PFSK-1 (cell line): Measurements from ENCODE around the gene HOXA9.
A peak's percentile ranks its signal among the peaks of the same experiment; 100 is the strongest.

Experiments
- FOXP2 ChIP-seq: optimal IDR thresholded peaks from 2 replicates; pipeline ENCODE3; 2011; ENCODE audit warnings: borderline replicate concordance, control low read depth, inconsistent platforms; ENCODE audit not compliant: insufficient read depth; ENCODE audit errors: extremely low read length, extremely low read depth
- POLR2AphosphoS5 ChIP-seq: IDR thresholded peaks from 2 replicates; pipeline ENCODE4 v1.6.1; 2012; ENCODE audit warnings: low read depth, mild to moderate bottlenecking, control low read depth, low read length, moderate library complexity
- REST ChIP-seq, 2 experiments: IDR thresholded peaks; 2 replicates each; pipeline versions ENCODE4 v1.6.1 to v1.8.0; 2011 to 2012; ENCODE audit warnings: low read depth in 2 of 2, low read length in 2 of 2, control low read depth in 1 of 2, inconsistent platforms in 1 of 2, mild to moderate bottlenecking in 1 of 2, moderate library complexity in 1 of 2; ENCODE audit not compliant: insufficient read depth in 1 of 2
- SIN3A ChIP-seq: IDR thresholded peaks from 2 replicates; pipeline ENCODE4 v1.6.1; 2012; ENCODE audit warnings: mild to moderate bottlenecking, low read length, moderate library complexity, borderline replicate concordance; ENCODE audit not compliant: insufficient read depth
- TAF1 ChIP-seq: IDR thresholded peaks from 2 replicates; pipeline ENCODE4 v1.6.1; 2012; ENCODE audit warnings: low read length, control low read depth, borderline replicate concordance; ENCODE audit not compliant: insufficient read depth

Gene HOXA9

GRCh38 chr7:27160546-27161213 is 4.7 kb downstream of the HOXA9 start:
- TF ChIP-seq TAF1: no peak
- no peak for TF ChIP-seq REST (IDR thresholded peaks at IDR 0.05; ENCODE audit: insufficient read depth in 1 of 2, low read depth in 2 of 2, low read length in 2 of 2)
- no peak for TF ChIP-seq POLR2AphosphoS5
- TF ChIP-seq SIN3A: no peak
- TF ChIP-seq FOXP2: peak; percentile 54

DNA sequence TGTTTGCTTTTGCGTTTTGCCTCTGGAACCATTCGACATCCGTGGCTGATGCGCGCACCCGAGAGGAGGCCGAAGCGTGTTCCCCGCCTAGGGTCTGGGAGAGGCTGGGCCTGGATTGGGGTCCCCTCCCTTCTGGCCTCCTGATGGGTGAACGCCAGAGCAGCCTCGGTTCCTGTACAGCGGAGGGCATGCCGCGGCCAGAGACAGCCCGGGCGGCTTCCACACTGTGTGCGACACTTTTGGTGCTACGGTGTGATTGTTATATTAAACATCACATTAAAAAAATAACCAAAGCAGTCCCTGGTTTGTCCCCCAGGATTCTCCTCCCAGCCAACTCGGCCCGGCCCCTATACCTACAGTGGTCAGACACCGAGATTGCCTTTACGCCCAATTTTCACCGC is 5.2 kb downstream of the HOXA9 start:
- TF ChIP-seq REST (IDR thresholded peaks at IDR 0.05; ENCODE audit: insufficient read depth in 1 of 2, low read depth in 2 of 2, low read length in 2 of 2) (no peak), FOXP2 (no peak), SIN3A (no peak), POLR2AphosphoS5 (no peak), TAF1 (no peak)

DNA sequence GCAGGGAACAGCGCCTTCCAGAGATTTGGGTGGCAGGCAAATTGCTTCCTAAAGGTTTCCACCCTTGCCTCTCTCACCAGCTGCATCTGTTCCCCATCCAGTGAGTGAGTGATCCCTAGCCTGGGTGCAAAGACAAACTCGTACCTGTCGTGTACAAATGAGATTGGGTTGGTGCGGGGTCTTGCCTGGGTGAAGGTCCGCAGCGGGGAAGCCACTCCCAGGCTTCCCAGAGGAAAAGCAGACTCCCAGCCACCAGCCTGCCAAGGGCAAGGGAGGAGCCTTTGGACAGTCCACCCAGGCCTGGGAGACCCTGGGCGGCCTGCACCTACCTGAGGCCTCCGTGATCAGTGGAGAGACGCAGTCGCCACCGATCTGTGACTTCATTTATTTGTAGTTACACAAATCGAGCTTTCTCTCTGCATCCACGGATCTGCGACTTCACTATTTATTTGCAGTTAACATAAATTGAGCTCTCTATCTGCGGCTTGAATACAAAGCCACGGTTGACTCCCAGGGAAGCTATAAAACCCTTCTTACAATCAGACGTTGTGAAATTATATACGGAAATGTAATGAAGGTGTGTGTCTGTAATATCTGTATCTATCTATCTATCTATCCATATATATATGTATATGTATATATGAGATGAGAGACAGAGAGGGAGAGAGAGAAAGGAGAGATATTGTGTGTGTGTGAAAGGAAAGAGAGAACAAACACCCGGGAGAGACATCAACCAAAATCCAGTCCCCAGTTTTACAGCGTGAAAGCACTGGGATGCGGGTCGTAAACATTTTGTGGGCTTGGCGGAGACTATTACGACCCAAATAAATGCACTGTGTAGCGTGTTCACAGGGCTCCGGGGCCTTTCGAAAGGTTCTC is 5.8 kb downstream of the HOXA9 start:
- no peak for TF ChIP-seq FOXP2
- TF ChIP-seq REST (IDR thresholded peaks at IDR 0.05; ENCODE audit: insufficient read depth in 1 of 2, low read depth in 2 of 2, low read length in 2 of 2): no peak
- TF ChIP-seq TAF1: no peak
- no peak for TF ChIP-seq SIN3A
- no peak for TF ChIP-seq POLR2AphosphoS5

DNA sequence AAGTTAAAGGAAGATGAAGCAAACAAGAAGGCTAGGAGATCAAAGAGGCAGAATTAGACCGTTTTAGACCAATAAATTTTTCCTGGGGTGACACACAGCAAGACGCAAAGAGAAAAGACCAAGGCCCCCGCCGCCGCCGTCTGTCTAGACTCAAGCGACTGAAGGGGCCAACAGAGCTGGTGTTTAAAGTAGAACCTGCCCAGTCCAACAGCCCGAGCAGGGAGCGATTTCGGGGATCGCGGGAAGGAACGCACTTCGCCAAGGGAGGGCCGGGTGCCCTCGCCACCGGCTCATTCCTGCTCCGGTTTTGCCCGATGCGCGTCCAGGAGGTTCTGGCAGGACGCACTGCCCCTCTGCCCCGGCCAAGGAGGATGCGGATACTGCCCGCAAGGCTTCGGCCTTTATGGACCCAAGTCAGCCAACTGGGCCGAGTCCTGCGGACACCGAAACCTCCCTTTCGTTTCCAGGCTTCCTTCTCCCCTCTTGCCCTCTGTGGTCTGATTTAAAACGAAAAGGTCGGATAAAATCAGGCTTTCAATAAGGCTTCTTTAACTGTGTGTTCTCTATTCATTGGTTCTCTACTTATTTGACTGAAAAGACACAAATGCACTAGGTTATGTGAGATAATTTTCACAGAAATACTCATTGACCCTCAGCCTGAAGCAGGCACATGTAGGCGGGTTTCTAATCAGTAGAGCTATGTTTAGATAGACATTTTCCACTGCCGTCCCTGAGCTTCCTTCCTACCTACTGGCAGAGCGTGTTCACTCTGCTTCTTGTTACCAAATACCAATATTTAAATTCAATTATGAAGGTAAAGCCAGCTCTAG is 6.7 kb downstream of the HOXA9 start:
- no peak for TF ChIP-seq TAF1
- no peak for TF ChIP-seq FOXP2
- TF ChIP-seq SIN3A: no peak
- TF ChIP-seq POLR2AphosphoS5: no peak
- no peak for TF ChIP-seq REST (IDR thresholded peaks at IDR 0.05; ENCODE audit: insufficient read depth in 1 of 2, low read depth in 2 of 2, low read length in 2 of 2)
